Tibial artery (tissue), 4 donors: ENCODE results near the gene SLC25A5.
"Not testable (repeated sequence)": the region's sequence is repeated elsewhere in the genome, so short reads cannot be mapped to it uniquely, and the experiment has no call there.

Experiments
- DNase-seq, 2 donors: peaks; one replicate each; pipeline ENCODE4 v3.0.0-alpha.2; 2019
- H3K27ac ChIP-seq, 2 donors: fragments of 200-600 bp; sonication (generic) in 1 of 2; 1 replicate in 1 of 2; 2 replicates in 1 of 2; pipeline ENCODE4 v1.5.1; 2018 to 2019; ENCODE audit warnings: mild to moderate bottlenecking in 1 of 2
- H3K27me3 ChIP-seq, 2 donors: fragments of 200-600 bp; sonication (generic) in 1 of 2; one replicate each; pipeline versions ENCODE4 v1.5.1 to v1.6.0; 2016 to 2019
- H3K36me3 ChIP-seq, 3 donors: fragments of 200-600 bp; sonication (generic) in 2 of 3; one replicate each; pipeline ENCODE4 v1.5.1; 2016 to 2019; ENCODE audit warnings: mild to moderate bottlenecking in 2 of 3
- H3K4me1 ChIP-seq, 4 donors: fragments of 200-600 bp; sonication (generic) in 2 of 4; 1 replicate in 3 of 4; 2 replicates in 1 of 4; pipeline ENCODE4 v1.5.1; 2016 to 2019
- H3K4me3 ChIP-seq, 2 donors: fragments of 200-600 bp; sonication (generic) in 1 of 2; 1 replicate in 1 of 2; 2 replicates in 1 of 2; pipeline ENCODE4 v1.5.1; 2018 to 2019; ENCODE audit warnings: mild to moderate bottlenecking in 2 of 2
- H3K9me3 ChIP-seq, 3 donors: fragments of 200-600 bp; sonication (generic) in 1 of 3; one replicate each; pipeline ENCODE4 v1.5.1; 2016 to 2019
- intact Hi-C: fragments of 100-400 bp; cut with DNase I; formaldehyde crosslinking; loops from one replicate; pipeline ENCODE4 v1.15.0; 2023; ENCODE audit warnings: low total_unique reads
- TF ChIP-seq, protein P1 (sequence below), 2 experiments: fragments of 200-600 bp in 1 of 2; fragments of 450-650 bp in 1 of 2; IDR thresholded peaks; one replicate each; pipeline ENCODE4 v1.5.1; 2017 to 2019; ENCODE audit warnings: antibody characterized with exemption in 2 of 2, mild to moderate bottlenecking in 1 of 2, moderate library complexity in 1 of 2

Gene SLC25A5

DNA sequence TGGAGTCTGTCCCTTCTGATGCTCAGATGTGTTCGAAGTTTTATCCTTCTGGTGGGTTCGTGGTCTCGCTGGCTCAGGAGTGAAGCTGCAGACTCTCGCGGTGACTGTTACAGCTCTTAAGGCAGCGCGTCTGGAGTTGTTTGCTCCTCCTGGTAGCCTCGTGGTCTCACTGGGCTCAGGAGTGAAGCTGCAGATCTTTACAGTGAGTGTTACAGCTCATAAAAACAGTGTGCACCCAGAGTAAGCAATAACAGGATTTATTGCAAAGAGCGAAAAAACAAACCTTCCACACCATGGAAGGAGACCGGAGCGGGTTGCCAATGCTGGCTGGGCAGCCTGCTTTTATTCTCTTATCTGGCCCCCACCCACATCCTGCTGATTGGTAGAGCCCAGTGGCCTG is 18.5 kb downstream of the SLC25A5 start:
- no peaks in the 10 kb centered on the region for H3K9me3 ChIP-seq
- TF ChIP-seq, protein P1, sequence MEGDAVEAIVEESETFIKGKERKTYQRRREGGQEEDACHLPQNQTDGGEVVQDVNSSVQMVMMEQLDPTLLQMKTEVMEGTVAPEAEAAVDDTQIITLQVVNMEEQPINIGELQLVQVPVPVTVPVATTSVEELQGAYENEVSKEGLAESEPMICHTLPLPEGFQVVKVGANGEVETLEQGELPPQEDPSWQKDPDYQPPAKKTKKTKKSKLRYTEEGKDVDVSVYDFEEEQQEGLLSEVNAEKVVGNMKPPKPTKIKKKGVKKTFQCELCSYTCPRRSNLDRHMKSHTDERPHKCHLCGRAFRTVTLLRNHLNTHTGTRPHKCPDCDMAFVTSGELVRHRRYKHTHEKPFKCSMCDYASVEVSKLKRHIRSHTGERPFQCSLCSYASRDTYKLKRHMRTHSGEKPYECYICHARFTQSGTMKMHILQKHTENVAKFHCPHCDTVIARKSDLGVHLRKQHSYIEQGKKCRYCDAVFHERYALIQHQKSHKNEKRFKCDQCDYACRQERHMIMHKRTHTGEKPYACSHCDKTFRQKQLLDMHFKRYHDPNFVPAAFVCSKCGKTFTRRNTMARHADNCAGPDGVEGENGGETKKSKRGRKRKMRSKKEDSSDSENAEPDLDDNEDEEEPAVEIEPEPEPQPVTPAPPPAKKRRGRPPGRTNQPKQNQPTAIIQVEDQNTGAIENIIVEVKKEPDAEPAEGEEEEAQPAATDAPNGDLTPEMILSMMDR (IDR thresholded peaks at IDR 0.05): no peak
- peaks cover 0 to 5% (median 0%) of the 10 kb centered on the region in 4 donors for H3K4me1 ChIP-seq
- no peak for DNase-seq
- intact Hi-C loops: no loop called here
- H3K4me3 ChIP-seq: no peak overlapping the region
- no peak overlapping the region for H3K27ac ChIP-seq
- H3K27me3 ChIP-seq: no peaks in the 10 kb centered on the region
- no peaks in the 10 kb centered on the region for H3K36me3 ChIP-seq

- H3K9me3 ChIP-seq, H3K27ac ChIP-seq, intact Hi-C loops, H3K4me1 ChIP-seq, H3K4me3 ChIP-seq, H3K27me3 ChIP-seq, DNase-seq, H3K36me3 ChIP-seq: not testable (repeated sequence)
Observed at GRCh38 chrX:119487766-119488165, 19.5 kb downstream of the SLC25A5 start.

DNA sequence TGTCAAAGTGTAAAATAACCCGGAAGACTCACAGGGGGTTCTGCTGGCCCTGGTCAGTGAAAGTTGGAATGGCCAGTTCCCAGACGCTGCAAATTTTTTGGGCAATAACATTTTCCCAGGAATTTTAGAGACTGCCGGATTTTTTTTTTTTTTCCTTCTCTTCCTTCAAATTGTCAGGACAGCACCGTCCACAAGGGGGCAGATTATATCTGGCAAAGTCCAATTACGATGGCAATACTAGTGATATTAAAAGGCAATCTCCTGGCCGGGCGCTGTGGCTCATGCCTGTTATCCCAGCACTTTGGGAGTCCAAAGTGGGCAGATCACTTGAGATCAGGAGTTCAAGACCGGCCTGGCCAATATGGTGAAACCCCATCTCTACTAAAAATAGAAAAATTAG is 20.5 kb downstream of the SLC25A5 start:
- DNase-seq: peak in 1 of 2 donors; percentile 38
- Histone ChIP-seq H3K27me3 (no peaks in the 10 kb centered on the region), H3K4me1 (no peaks in the 10 kb centered on the region), H3K4me3 (no peak overlapping the region), H3K9me3 (no peaks in the 10 kb centered on the region), H3K27ac (no peak overlapping the region), H3K36me3 (no peaks in the 10 kb centered on the region)
- intact Hi-C loops: no loop called here
- TF ChIP-seq, protein P1 (IDR thresholded peaks at IDR 0.05): peak; percentile 50 to 53

DNA sequence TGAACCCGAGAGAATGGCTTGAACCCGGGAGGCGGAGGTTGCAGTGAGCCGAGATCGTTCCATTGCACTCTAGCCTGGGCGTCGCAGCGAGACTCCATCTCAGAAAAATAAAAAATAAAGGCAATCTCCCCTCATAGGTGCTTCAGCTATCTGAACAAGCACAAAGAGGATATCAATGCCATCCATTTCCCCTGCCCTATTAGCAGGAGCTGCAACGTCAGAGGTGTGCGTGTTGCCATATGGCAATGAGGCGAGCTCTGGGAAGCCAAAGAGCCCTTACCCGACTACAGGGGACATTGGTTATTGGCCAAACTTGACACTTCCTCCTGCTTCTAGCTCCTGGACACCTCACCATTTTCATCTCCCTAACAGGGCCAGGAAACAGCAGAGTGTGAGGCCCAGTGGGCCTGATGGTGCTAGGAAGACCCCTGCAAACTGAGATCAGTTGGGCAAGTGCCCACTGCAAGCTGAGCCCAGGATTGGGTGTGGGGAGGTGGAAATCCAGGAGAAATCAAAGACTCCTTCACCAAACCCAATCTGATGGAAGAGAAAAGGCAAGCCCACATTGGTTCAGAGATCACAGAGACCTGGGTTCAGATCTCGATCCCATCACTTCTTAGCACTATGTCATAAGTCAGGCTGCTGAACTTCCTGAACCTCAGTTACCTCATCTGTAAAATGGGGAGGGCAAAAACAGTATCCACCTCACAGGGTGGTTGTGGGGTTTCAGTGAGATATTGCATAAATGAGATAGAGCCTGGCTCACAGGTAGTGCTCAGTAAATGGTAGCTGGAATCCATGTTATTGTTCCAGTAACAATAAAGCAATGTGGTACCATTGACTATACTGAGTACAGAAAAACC is 21.2 kb downstream of the SLC25A5 start:
- TF ChIP-seq, protein P1 (IDR thresholded peaks at IDR 0.05): no peak
- DNase-seq: no peak
- H3K27me3 ChIP-seq: no peaks in the 10 kb centered on the region
- no peak overlapping the region for H3K27ac ChIP-seq
- no peaks in the 10 kb centered on the region for H3K9me3 ChIP-seq
- H3K4me1 ChIP-seq: no peaks in the 10 kb centered on the region
- intact Hi-C loops: no loop called here
- H3K36me3 ChIP-seq: no peaks in the 10 kb centered on the region
- H3K4me3 ChIP-seq: no peak overlapping the region

DNA sequence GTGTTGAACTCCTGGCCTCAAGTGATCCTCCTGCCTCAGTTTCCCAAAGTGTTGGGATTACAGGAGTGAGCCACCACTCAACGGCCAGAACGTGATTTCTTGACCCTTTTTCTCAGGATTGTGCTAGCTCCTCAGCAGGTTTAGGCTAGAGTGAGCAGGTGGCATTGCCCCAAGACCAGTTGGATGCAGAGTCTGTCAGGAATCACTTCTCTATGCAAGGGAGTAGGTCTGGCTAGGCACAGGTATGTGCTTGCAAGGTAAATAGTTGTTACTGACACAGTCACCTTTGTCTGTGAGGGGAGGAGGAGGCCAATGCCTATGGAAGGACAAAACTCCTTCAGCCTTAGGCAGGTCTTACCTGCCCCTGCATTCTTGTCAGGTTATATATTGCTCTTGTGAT is 24.2 kb downstream of the SLC25A5 start:
- Histone ChIP-seq H3K9me3 (no peaks in the 10 kb centered on the region), H3K4me3 (no peak overlapping the region), H3K4me1 (no peaks in the 10 kb centered on the region), H3K27ac (no peak overlapping the region), H3K36me3 (no peaks in the 10 kb centered on the region), H3K27me3 (no peaks in the 10 kb centered on the region)
- TF ChIP-seq, protein P1 (IDR thresholded peaks at IDR 0.05): no peak
- DNase-seq: no peak
- intact Hi-C loops: no loop called here

DNA sequence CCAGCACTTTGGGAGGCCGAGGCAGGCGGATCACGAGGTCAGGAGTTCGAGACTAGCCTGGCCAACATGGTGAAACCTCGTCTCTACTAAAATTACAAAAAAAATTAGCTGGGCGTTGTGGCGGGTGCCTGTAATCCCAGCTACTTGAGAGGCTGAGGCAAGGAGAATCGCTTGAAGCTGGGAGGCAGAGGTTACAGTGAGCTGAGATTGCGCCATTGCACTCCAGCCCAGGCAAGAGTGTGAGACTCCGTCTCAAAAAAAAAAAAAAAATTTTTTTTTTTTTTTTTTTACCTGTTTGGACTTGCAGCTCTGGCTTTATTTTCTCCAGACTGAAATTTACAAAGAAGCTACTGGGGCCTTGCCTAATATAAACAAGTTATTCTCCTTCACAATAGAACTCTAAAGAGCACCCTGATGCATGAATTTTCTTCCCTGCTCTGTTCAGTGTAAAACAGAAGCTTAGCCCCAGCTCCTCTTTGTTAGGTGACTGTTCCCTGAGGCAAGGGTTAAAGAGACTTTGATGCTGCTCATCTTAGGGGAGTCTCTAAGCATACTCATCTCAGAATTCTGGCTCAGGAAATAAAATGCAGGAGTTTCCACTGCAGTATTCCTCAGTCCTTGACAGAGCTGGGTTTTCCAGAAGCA is 25.7 kb downstream of the SLC25A5 start:
- H3K27me3 ChIP-seq, intact Hi-C loops, H3K36me3 ChIP-seq, H3K4me1 ChIP-seq, H3K9me3 ChIP-seq, H3K27ac ChIP-seq, DNase-seq, H3K4me3 ChIP-seq: not testable (repeated sequence)
